AG09309 (cell line): ENCODE data around the gene HUNK.

Source experiments
- DNase-seq: peaks from one replicate; pipeline ENCODE4 v3.0.0-alpha.2; 2010; ENCODE audit warnings: low read depth
- H3K4me3 ChIP-seq: 2 replicates; pipeline ENCODE4 v1.5.1; 2011; ENCODE audit warnings: mild to moderate bottlenecking, low read depth, low read length, moderate library complexity; ENCODE audit not compliant: control insufficient read depth
- TF ChIP-seq, protein P1 (sequence below): IDR thresholded peaks from 2 replicates; pipeline ENCODE4 v1.5.1; 2011; ENCODE audit warnings: mild to moderate bottlenecking, low read depth, low read length, inconsistent platforms; ENCODE audit not compliant: insufficient read depth, control insufficient read depth; ENCODE audit errors: missing control alignments

HUNK gene

GRCh38 chr21:31844206-31844605 lies 28.6 kb upstream of the HUNK start:
- no peak for DNase-seq
- TF ChIP-seq, protein P1, sequence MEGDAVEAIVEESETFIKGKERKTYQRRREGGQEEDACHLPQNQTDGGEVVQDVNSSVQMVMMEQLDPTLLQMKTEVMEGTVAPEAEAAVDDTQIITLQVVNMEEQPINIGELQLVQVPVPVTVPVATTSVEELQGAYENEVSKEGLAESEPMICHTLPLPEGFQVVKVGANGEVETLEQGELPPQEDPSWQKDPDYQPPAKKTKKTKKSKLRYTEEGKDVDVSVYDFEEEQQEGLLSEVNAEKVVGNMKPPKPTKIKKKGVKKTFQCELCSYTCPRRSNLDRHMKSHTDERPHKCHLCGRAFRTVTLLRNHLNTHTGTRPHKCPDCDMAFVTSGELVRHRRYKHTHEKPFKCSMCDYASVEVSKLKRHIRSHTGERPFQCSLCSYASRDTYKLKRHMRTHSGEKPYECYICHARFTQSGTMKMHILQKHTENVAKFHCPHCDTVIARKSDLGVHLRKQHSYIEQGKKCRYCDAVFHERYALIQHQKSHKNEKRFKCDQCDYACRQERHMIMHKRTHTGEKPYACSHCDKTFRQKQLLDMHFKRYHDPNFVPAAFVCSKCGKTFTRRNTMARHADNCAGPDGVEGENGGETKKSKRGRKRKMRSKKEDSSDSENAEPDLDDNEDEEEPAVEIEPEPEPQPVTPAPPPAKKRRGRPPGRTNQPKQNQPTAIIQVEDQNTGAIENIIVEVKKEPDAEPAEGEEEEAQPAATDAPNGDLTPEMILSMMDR, result no peak
- H3K4me3 ChIP-seq, result no peak overlapping the region

DNA sequence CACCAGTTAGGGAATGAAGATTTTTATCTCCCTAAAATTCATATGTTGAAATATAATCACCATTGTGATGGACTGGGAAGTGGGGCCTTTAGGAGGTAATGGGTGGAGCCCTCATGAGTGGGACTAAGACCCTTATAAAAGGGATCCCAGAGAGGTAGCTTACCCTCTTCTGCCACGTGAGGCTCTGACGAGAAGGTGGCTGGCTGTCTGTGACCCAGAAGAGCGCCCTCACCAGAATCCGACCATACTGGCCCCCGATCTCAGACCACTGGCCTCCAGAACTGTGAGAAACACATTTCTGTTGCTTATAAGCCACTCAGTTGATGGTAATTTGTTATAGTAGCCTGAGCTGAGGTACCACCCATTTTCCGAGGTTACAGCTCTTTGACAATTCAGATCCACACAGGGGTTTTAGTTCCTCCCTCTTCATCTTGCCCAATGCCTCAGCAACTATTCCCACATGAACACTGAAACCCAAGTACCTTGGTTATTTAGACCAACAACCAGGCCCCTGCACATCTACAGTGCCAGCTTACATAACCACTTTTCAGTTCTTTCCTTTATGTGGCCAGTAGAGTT lies 27.6 kb upstream of the HUNK start:
- TF ChIP-seq, protein P1, result no peak
- no peak overlapping the region for H3K4me3 ChIP-seq
- no peak for DNase-seq

GRCh38 chr21:31846690-31847089 lies 26.1 kb upstream of the HUNK start:
- H3K4me3 ChIP-seq, result no peak overlapping the region
- TF ChIP-seq, protein P1, result no peak
- DNase-seq, result no peak

- no peak overlapping the region for H3K4me3 ChIP-seq
- DNase-seq, result no peak
- TF ChIP-seq, protein P1, result no peak
Observed at GRCh38 chr21:31847761-31848160, 25.1 kb upstream of the HUNK start.

DNA sequence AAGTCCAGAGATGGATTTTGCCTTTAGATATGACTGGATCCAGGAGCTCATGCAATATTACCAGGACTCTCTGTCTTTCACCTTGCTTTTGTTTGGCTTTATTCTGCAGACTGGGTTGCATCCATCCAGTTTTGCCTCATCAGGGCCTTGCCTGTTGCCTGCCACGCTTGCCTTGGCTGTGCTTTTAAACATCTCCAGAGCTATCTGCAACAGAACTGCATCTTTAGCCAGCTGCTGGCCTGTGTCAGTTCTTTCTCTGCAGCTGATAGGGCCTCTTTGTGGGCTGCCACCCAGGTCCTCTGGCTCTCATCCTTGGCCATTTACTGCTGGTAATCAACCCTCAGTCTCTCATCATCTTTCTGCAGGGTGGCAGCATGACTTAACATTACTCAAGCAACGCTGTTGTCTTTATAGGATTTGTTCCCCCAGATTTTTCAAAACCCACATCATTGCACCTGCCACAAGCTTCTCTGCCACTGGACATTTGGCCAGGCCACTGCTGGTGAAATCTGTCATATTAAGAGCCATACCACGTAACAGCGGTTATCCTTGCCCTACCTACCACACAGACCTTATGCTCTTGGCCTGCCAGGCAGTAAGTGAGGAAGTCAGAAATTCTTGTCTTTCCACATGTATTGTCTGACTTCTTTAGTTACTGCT lies 24.4 kb upstream of the HUNK start:
- no peak for DNase-seq
- TF ChIP-seq, protein P1, result no peak
- no peak overlapping the region for H3K4me3 ChIP-seq

GRCh38 chr21:31850886-31851285 lies 21.9 kb upstream of the HUNK start:
- H3K4me3 ChIP-seq, result no peak overlapping the region
- TF ChIP-seq, protein P1, result no peak
- DNase-seq, result no peak

DNA sequence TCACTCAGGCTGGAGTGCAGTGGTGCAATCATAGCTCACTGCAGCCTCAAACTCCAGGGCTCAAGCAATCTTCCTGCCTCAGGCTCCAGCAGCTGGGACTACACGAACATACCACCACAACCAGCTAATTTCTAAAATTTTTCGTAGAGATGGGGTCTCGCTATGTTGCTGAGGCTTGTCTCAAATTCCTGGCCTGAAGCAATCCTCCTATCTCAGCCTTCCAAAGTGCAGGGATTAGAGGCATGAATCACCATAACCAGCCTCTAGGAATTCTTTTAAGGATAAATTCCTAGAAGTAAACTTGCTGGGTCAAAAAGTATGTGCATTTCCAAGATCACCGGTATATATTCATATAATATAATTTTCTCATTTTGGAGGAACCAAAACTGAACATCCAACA lies 17.6 kb upstream of the HUNK start:
- H3K4me3 ChIP-seq, result no peak overlapping the region
- TF ChIP-seq, protein P1, result no peak
- no peak for DNase-seq
